ENCODE results near the gene ACADM. TPM values are rescaled to one million over a fixed set of nuclear protein-coding genes. Genes with fewer than 3 reads are reported as not detected.

ACADM gene
- total RNA-seq, 4 donors from 2014 or later = 50.9 to 71.1 (median 59.7) TPM

DNA sequence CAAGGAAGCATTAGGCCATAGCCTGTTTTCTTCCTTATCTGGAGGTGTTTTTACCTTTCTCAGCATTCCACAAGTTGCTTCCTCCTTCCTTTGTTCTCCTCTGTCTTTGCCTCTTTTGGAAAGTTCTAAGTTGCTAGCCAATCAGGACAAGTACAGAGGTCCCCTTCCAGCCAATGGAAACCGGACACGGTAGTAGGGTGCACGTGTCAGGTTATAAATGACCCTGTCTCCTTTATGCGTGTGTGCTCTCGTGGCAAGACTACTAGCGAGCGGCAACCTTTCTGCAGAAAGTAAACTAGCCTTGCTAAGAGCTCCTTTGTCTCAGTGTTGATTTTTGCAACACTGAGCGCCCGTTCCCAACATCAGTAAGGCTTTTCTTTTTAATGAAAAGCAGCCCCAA is 1.5 kb upstream of the ACADM start:
- intact Hi-C loops (cut with DNase I) = loop anchor here (5.0 kb wide), 1 partner anchor 64 kb away; the partner anchor contains the start of gene RABGGTB
- DNase-seq (ENCODE audit: extremely low spot score) = no peak
- H3K27ac ChIP-seq (replicated peaks in 1 of 4) = peak overlapping the region in 1 of 4 donors; percentile 93
- TF ChIP-seq EP300 (IDR thresholded peaks at IDR 0.05) (no peak), POLR2A (IDR thresholded peaks at IDR 0.05; ENCODE audit: low read depth) (no peak), POLR2AphosphoS5 (IDR thresholded peaks at IDR 0.05) (no peak)
- TF ChIP-seq, protein P1, sequence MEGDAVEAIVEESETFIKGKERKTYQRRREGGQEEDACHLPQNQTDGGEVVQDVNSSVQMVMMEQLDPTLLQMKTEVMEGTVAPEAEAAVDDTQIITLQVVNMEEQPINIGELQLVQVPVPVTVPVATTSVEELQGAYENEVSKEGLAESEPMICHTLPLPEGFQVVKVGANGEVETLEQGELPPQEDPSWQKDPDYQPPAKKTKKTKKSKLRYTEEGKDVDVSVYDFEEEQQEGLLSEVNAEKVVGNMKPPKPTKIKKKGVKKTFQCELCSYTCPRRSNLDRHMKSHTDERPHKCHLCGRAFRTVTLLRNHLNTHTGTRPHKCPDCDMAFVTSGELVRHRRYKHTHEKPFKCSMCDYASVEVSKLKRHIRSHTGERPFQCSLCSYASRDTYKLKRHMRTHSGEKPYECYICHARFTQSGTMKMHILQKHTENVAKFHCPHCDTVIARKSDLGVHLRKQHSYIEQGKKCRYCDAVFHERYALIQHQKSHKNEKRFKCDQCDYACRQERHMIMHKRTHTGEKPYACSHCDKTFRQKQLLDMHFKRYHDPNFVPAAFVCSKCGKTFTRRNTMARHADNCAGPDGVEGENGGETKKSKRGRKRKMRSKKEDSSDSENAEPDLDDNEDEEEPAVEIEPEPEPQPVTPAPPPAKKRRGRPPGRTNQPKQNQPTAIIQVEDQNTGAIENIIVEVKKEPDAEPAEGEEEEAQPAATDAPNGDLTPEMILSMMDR (IDR thresholded peaks at IDR 0.05) = no peak
- H3K4me1 ChIP-seq = peaks cover 18 to 33% (median 31%) of the 10 kb centered on the region in 4 donors
- H3K9me3 ChIP-seq = no peaks in the 10 kb centered on the region
- no peaks in the 10 kb centered on the region for H3K27me3 ChIP-seq
- WGBS = 94% methylated on average over 9 of the region's 9 CpGs
- no peak overlapping the region for H3K4me3 ChIP-seq
- H3K36me3 ChIP-seq = no peaks in the 10 kb centered on the region

DNA sequence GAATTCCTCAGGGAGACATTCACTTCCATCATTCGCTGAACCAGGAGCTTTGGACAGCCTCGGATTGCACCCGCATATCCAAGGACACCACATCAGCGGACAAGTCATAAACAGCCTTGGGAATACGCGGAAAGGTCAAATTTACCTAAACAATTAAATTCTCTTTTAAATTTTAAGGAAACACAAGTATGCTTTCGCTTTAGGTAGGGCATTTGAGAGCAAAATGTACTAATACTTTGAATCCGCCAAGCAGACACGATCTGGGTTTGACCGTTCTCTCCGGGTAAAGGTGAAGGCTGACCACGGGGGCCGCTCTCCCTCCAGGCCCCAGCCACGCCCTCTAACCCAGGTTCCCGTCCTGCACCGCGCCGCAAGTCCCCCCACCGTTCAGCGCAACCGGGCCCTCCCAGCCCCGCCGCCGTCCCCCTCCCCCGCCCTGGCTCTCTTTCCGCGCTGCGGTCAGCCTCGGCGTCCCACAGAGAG is 479 bp upstream of the ACADM start:
- H3K4me3 ChIP-seq = peak overlapping the region; percentile 75 to 77 (median 76)
- peak; percentile 95 for DNase-seq (ENCODE audit: extremely low spot score)
- H3K36me3 ChIP-seq = no peaks in the 10 kb centered on the region
- intact Hi-C loops (cut with DNase I) = loop anchor here (5.0 kb wide), 1 partner anchor 63 kb away; the partner anchor contains the start of gene RABGGTB
- H3K27me3 ChIP-seq = no peaks in the 10 kb centered on the region
- no peak for TF ChIP-seq POLR2A (IDR thresholded peaks at IDR 0.05; ENCODE audit: low read depth)
- TF ChIP-seq, protein P1 (IDR thresholded peaks at IDR 0.05) = no peak
- TF ChIP-seq EP300 (IDR thresholded peaks at IDR 0.05) = no peak
- TF ChIP-seq POLR2AphosphoS5 (IDR thresholded peaks at IDR 0.05) = no peak
- H3K4me1 ChIP-seq = peaks cover 18 to 34% (median 31%) of the 10 kb centered on the region in 4 donors
- WGBS = 2% methylated on average over 19 of the region's 30 CpGs
- peak overlapping the region; percentile 88 to 94 (median 92) for H3K27ac ChIP-seq (replicated peaks in 1 of 4)
- H3K9me3 ChIP-seq = no peaks in the 10 kb centered on the region

DNA sequence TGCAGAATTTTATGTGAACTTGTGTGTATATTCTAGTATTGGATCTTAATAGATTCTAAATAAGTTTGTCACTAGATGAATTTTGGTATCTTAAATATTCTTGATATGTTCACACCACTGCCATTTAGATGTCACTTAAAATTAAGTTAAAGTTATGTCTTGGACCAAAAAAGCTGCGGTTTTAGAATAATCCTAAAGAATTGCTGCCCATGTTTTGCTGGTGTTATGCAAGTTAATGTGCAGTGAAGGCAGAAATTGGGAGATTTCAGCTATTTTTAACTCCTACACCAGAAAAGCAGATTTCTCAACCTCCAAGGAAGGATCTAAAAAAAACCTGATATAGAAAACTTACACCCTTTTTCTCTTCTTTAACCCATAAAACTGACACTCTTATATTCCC is 757 bp downstream of the ACADM start:
- TF ChIP-seq POLR2AphosphoS5 (IDR thresholded peaks at IDR 0.05) (no peak), EP300 (IDR thresholded peaks at IDR 0.05) (no peak), POLR2A (IDR thresholded peaks at IDR 0.05; ENCODE audit: low read depth) (no peak)
- TF ChIP-seq, protein P1 (IDR thresholded peaks at IDR 0.05) = no peak
- DNase-seq (ENCODE audit: extremely low spot score) = no peak
- WGBS = 7% methylated on average over 1 of the region's 1 CpG
- Histone ChIP-seq H3K27me3 (no peaks in the 10 kb centered on the region), H3K9me3 (no peaks in the 10 kb centered on the region), H3K4me1 (peaks cover 18 to 34% (median 31%) of the 10 kb centered on the region in 4 donors), H3K36me3 (no peaks in the 10 kb centered on the region), H3K27ac (replicated peaks in 1 of 4) (peak overlapping the region; percentile 88 to 94 (median 92)), H3K4me3 (peak overlapping the region; percentile 75 to 77 (median 76))
- intact Hi-C loops (cut with DNase I) = no loop called here

GRCh38 chr1:75725861-75726361 is 1.4 kb downstream of the ACADM start:
- Histone ChIP-seq H3K27me3 (no peaks in the 10 kb centered on the region), H3K27ac (replicated peaks in 1 of 4) (peak overlapping the region in 3 of 4 donors; percentile 92 to 94 (median 93)), H3K4me3 (peak overlapping the region; percentile 75 to 77 (median 76)), H3K4me1 (peaks cover 18 to 34% (median 31%) of the 10 kb centered on the region in 4 donors), H3K36me3 (no peaks in the 10 kb centered on the region), H3K9me3 (no peaks in the 10 kb centered on the region)
- TF ChIP-seq EP300 (IDR thresholded peaks at IDR 0.05) (no peak), POLR2A (IDR thresholded peaks at IDR 0.05; ENCODE audit: low read depth) (no peak), POLR2AphosphoS5 (IDR thresholded peaks at IDR 0.05) (no peak)
- TF ChIP-seq, protein P1 (IDR thresholded peaks at IDR 0.05) = no peak
- no peak for DNase-seq (ENCODE audit: extremely low spot score)
- 77% methylated on average over 11 of the region's 11 CpGs for WGBS
- intact Hi-C loops (cut with DNase I) = no loop called here

Data from esophagus muscularis mucosa (tissue), 4 donors.